Esophagus muscularis mucosa (tissue), 4 donors: Measurements from ENCODE around the gene VSTM2B.

Experiments
- EP300 ChIP-seq: sonication (generic); formaldehyde crosslinking; IDR thresholded peaks from one replicate; pipeline ENCODE4 v1.6.1; 2017; ENCODE audit warnings: antibody characterized with exemption
- POLR2A ChIP-seq: fragments of 450-650 bp; IDR thresholded peaks from one replicate; pipeline ENCODE4 v1.6.1; 2017; ENCODE audit warnings: antibody characterized with exemption, moderate library complexity, mild to moderate bottlenecking, low read depth
- POLR2AphosphoS5 ChIP-seq, 2 donors: sonication (generic); formaldehyde crosslinking; IDR thresholded peaks; one replicate each; pipeline ENCODE4 v1.6.1; 2017; ENCODE audit warnings: antibody characterized with exemption in 2 of 2
- TF ChIP-seq, protein P1 (sequence below), 3 experiments: fragments of 200-600 bp in 2 of 3; fragments of 450-650 bp in 1 of 3; sonication (generic) in 2 of 3; IDR thresholded peaks; one replicate each; pipeline ENCODE4 v1.5.1; 2017 to 2019; ENCODE audit warnings: antibody characterized with exemption in 3 of 3, mild to moderate bottlenecking in 2 of 3, moderate library complexity in 1 of 3

DNA sequence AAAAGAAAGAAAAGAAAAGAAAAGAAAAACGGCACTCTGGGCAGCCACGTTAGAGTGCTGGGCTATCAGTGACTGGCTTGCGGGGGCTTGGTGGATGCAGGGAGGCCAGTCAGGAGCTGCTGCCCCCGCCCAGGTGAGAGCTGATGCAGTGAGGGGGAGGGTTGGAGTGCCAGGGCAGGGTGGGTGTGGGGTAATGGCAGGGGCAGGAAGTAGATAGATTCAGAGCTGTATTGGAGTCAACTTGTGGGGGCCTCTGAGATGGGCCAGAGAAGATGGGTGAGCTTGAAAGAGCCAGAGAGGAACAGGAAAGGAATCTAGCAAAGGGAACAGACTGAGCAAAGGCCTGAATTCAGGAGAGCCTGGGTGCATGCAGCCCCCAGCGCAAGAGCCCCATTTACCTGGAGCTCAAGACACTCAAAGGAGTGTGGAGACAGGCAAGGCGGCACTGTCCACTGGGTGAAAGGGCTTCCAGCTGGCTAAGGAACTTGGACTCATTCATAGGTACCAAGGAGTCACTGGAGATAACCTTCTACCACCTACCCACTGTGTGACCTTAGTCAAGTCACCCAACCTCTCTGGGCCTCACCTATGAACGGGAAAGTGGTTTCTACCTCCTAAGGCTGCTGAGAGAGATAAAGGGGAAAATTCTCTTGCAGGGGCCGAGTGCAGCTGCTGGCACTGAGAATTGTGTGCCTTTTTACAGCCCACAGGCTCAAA lies 20.2 kb downstream of the VSTM2B start:
- TF ChIP-seq, protein P1, sequence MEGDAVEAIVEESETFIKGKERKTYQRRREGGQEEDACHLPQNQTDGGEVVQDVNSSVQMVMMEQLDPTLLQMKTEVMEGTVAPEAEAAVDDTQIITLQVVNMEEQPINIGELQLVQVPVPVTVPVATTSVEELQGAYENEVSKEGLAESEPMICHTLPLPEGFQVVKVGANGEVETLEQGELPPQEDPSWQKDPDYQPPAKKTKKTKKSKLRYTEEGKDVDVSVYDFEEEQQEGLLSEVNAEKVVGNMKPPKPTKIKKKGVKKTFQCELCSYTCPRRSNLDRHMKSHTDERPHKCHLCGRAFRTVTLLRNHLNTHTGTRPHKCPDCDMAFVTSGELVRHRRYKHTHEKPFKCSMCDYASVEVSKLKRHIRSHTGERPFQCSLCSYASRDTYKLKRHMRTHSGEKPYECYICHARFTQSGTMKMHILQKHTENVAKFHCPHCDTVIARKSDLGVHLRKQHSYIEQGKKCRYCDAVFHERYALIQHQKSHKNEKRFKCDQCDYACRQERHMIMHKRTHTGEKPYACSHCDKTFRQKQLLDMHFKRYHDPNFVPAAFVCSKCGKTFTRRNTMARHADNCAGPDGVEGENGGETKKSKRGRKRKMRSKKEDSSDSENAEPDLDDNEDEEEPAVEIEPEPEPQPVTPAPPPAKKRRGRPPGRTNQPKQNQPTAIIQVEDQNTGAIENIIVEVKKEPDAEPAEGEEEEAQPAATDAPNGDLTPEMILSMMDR (IDR thresholded peaks at IDR 0.05), result no peak
- TF ChIP-seq POLR2A (no peak), EP300 (no peak), POLR2AphosphoS5 (IDR thresholded peaks at IDR 0.05) (no peak)
